HG03095 (cell line): Measurements from ENCODE around the gene MIPEP.
"Not testable (repeated sequence)": the region's sequence is repeated elsewhere in the genome, so short reads cannot be mapped to it uniquely, and the experiment has no call there.

Experiments used
- ATAC-seq: cut with Tn5 transposase; IDR thresholded peaks from one replicate; pipeline ENCODE4 v1.9.1; 2021; ENCODE audit warnings: moderate library complexity; ENCODE audit not compliant: unreplicated experiment

Gene MIPEP

GRCh38 chr13:23778002-23778652 lies 111.1 kb downstream of the MIPEP start:
- no peak for ATAC-seq

- peak; percentile 21 for ATAC-seq
Observed at GRCh38 chr13:23777575-23777870, 111.7 kb downstream of the MIPEP start.

- ATAC-seq: peak; percentile 96
Observed at GRCh38 chr13:23776698-23777574, 112.3 kb downstream of the MIPEP start.

- ATAC-seq: no peak
Observed at GRCh38 chr13:23772717-23773116, 116.5 kb downstream of the MIPEP start.

- no peak for ATAC-seq
Observed at GRCh38 chr13:23771956-23772355, 117.2 kb downstream of the MIPEP start.

GRCh38 chr13:23771552-23771951 lies 117.6 kb downstream of the MIPEP start:
- ATAC-seq: peak; percentile 96

GRCh38 chr13:23770973-23771372 lies 118.2 kb downstream of the MIPEP start:
- no peak for ATAC-seq

- ATAC-seq: no peak
Observed at GRCh38 chr13:23770428-23770827, 118.8 kb downstream of the MIPEP start.

- ATAC-seq: no peak
Observed at GRCh38 chr13:23769401-23769800, 119.8 kb downstream of the MIPEP start.

GRCh38 chr13:23767838-23768237 lies 121.4 kb downstream of the MIPEP start:
- ATAC-seq: no peak

- ATAC-seq: no peak
Observed at GRCh38 chr13:23766939-23767338, 122.3 kb downstream of the MIPEP start.

GRCh38 chr13:23766283-23766682 lies 122.9 kb downstream of the MIPEP start:
- no peak for ATAC-seq

GRCh38 chr13:23765531-23765930 lies 123.7 kb downstream of the MIPEP start:
- ATAC-seq: no peak

- no peak for ATAC-seq
Observed at GRCh38 chr13:23763318-23763717, 125.9 kb downstream of the MIPEP start.

GRCh38 chr13:23761760-23762159 lies 127.4 kb downstream of the MIPEP start:
- ATAC-seq: not testable (repeated sequence)

GRCh38 chr13:23760000-23760399 lies 129.2 kb downstream of the MIPEP start:
- no peak for ATAC-seq

- no peak for ATAC-seq
Observed at GRCh38 chr13:23758798-23759527, 130.2 kb downstream of the MIPEP start.

- ATAC-seq: no peak
Observed at GRCh38 chr13:23754997-23755396, 134.2 kb downstream of the MIPEP start.

GRCh38 chr13:23754506-23754905 lies 134.7 kb downstream of the MIPEP start:
- no peak for ATAC-seq

GRCh38 chr13:23753458-23753857 lies 135.7 kb downstream of the MIPEP start:
- ATAC-seq: no peak

- ATAC-seq: peak; percentile 50
Observed at GRCh38 chr13:23752111-23753001, 136.8 kb downstream of the MIPEP start.
